Muscle layer of colon (tissue), 2 donors: ENCODE data around the gene LRP8.

Experiments
- H3K27ac ChIP-seq: one replicate; pipeline ENCODE4 v1.7.0; 2013; ENCODE audit warnings: low read depth, mild to moderate bottlenecking, low read length, moderate library complexity
- H3K27me3 ChIP-seq, 2 donors: one replicate each; pipeline ENCODE4 v1.7.0; 2013; ENCODE audit warnings: low read length in 2 of 2, mild to moderate bottlenecking in 2 of 2; ENCODE audit not compliant: insufficient read depth in 2 of 2, control insufficient read depth in 1 of 2
- H3K36me3 ChIP-seq: one replicate; pipeline ENCODE4 v1.7.0; 2013; ENCODE audit warnings: mild to moderate bottlenecking, low read length; ENCODE audit not compliant: insufficient read depth
- H3K4me1 ChIP-seq: one replicate; pipeline ENCODE4 v1.7.0; 2013; ENCODE audit warnings: mild to moderate bottlenecking, low read length; ENCODE audit not compliant: insufficient read depth
- H3K4me3 ChIP-seq, 2 donors: one replicate each; pipeline ENCODE4 v1.7.0; 2013; ENCODE audit warnings: low read length in 2 of 2, low read depth in 1 of 2, mild to moderate bottlenecking in 1 of 2, moderate library complexity in 1 of 2
- H3K9ac ChIP-seq: one replicate; pipeline ENCODE4 v1.7.0; 2013; ENCODE audit warnings: low read length
- H3K9me3 ChIP-seq: one replicate; pipeline ENCODE4 v1.7.0; 2013; ENCODE audit warnings: mild to moderate bottlenecking, low read length
- donor health status: abdominal sarcoma.
- donor health status: Adenocarcinoma of cecum.

The LRP8 gene

DNA sequence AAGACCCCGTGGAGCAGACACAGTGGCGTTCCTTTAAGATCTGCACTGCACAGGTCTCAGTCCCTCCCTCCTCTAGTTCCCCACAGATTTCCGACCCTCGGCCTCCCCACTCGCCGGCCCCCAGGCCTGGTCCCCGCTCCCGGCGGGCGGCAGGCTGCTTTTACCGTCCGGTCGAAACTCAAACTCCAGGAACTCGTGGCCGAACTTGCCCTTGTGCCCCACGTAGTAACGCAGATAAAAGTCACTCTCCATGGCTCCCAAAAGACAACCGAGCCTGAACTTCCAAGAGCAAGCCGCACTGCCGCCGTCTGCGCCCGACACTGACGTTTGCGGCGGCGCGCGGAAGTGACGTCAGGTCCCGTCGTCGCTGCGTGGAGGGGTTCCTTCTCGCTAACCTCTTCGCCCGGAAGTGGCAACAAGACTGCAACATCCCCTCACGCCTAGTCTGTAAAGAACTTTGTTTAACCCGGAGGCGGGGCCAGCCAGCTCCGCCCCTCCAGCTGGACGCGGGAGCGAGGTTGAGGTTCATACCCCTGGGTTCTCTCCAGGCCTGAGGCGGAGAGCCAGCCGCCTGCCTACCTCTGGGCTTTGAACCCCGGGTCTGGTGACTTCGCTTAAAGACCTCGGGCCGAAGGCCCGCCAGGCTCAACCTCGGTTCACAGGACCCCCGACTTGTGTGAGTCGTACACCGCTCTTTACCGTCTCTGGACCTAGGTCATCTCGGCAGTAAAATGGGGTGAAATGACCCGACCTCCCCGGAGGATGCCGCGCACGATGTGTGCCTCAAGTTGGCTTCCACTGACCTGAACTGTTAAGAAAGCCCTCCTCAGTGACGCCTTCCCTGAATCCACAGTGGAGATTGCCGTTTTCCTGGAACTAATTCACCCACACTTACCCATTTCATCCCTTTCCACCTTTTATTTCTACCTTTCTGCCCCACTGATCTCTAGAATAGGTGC is 89.4 kb downstream of the LRP8 start, which contains the start of gene MAGOH:
TSS of gene MAGOH (minus strand) at position 322 of the 959 bp plus-strand sequence. CDS start at position 252, 70 bp downstream.
- peaks cover 28% of the 10 kb centered on the region for H3K36me3 ChIP-seq
- peak within 1 kb of the TSS; percentile 84 to 100 for H3K4me3 ChIP-seq
- no peaks in the 10 kb centered on the region for H3K27me3 ChIP-seq
- H3K4me1 ChIP-seq, result peaks cover 21% of the 10 kb centered on the region
- peak within 1 kb of the TSS; percentile 86 for H3K27ac ChIP-seq
- peak within 1 kb of the TSS; percentile 99 for H3K9ac ChIP-seq
- no peaks in the 10 kb centered on the region for H3K9me3 ChIP-seq

DNA sequence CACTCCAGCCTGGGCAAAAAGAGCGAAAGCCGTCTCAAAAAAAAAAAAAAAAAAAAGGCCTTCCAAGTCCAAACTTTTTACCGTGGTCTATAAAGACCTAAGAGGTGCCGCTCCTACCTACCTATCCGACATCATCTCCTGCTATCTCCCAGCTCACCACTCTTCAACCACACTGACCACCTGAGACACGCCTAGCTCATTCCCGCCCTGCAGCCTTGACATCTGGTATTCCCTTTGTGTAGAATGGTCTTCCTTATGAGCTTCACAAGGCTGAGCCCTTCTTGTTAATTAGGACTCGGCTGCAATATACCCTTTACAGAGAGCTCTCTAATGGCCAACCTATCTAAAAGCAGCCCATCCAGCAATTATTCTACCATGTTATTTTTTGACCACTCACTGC is 90.2 kb downstream of the LRP8 start:
- no peaks in the 10 kb centered on the region for H3K27me3 ChIP-seq
- no peaks in the 10 kb centered on the region for H3K9me3 ChIP-seq
- peaks cover 21% of the 10 kb centered on the region for H3K4me1 ChIP-seq
- H3K9ac ChIP-seq, result peak overlapping the region; percentile 99
- peak overlapping the region; percentile 84 to 100 for H3K4me3 ChIP-seq
- peaks cover 34% of the 10 kb centered on the region for H3K36me3 ChIP-seq
- peak overlapping the region; percentile 86 for H3K27ac ChIP-seq

DNA sequence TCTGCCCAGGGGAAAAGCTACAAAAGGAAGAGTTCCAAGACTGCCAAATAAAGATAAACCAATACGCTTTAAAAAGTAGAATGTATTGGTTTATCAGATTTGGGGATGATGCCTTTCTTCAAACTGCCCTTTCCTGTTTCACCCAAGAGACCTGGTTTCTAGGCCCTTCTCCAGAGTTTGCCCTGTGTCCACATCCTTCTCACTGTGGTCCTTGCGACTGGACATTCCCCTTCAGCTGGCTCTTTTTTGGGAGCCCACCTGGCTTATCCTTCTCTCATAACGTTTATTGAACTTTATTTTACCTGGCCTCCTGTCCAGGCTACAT is 106.9 kb downstream of the LRP8 start:
- H3K27ac ChIP-seq, result peak overlapping the region; percentile 97
- peak overlapping the region; percentile 74 for H3K9ac ChIP-seq
- peaks cover 14% of the 10 kb centered on the region for H3K36me3 ChIP-seq
- peak overlapping the region; percentile 89 to 95 for H3K4me3 ChIP-seq
- peaks cover 15% of the 10 kb centered on the region for H3K4me1 ChIP-seq
- H3K27me3 ChIP-seq, result no peaks in the 10 kb centered on the region
- H3K9me3 ChIP-seq, result no peaks in the 10 kb centered on the region

GRCh38 chr1:53220171-53220961 is 107.5 kb downstream of the LRP8 start, which contains the start of gene CZIB:
TSS of gene CZIB (minus strand) at chr1:53220634. CDS start at chr1:53220575, 59 bp downstream.
- H3K9me3 ChIP-seq, result no peaks in the 10 kb centered on the region
- H3K27ac ChIP-seq, result peak within 1 kb of the TSS; percentile 97
- H3K4me3 ChIP-seq, result peak within 1 kb of the TSS; percentile 89 to 95
- no peaks in the 10 kb centered on the region for H3K27me3 ChIP-seq
- peaks cover 19% of the 10 kb centered on the region for H3K36me3 ChIP-seq
- H3K4me1 ChIP-seq, result peaks cover 15% of the 10 kb centered on the region
- H3K9ac ChIP-seq, result peak within 1 kb of the TSS; percentile 74

GRCh38 chr1:53219711-53220110 is 108.2 kb downstream of the LRP8 start:
- Histone ChIP-seq H3K27ac (peak overlapping the region; percentile 97), H3K9ac (peak overlapping the region; percentile 74), H3K27me3 (no peaks in the 10 kb centered on the region), H3K9me3 (no peaks in the 10 kb centered on the region), H3K36me3 (peaks cover 21% of the 10 kb centered on the region), H3K4me1 (peaks cover 15% of the 10 kb centered on the region), H3K4me3 (peak overlapping the region; percentile 89 to 95)

DNA sequence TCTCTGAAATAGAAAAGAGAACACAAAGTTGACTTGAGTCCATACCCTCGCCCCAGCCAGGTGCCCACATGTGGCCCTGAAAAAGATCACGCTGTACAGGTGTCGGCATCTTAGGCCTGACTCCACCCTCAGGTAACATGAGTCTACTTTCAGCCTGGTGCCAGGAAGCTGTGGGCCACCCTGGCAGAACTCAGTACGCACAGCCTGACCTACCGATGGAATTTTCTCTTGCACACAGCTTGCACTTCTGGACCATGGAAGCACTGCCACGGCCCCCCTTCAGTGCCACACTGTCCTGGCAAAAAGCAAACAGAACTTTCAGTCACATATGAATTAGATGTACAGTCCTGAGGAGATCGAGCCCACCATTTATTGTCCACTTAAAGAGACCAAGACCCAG is 109.7 kb downstream of the LRP8 start:
- Histone ChIP-seq H3K27ac (no peak overlapping the region), H3K9ac (no peak overlapping the region), H3K4me3 (no peak overlapping the region), H3K4me1 (peaks cover 15% of the 10 kb centered on the region), H3K27me3 (no peaks in the 10 kb centered on the region), H3K36me3 (peaks cover 36% of the 10 kb centered on the region), H3K9me3 (no peaks in the 10 kb centered on the region)

DNA sequence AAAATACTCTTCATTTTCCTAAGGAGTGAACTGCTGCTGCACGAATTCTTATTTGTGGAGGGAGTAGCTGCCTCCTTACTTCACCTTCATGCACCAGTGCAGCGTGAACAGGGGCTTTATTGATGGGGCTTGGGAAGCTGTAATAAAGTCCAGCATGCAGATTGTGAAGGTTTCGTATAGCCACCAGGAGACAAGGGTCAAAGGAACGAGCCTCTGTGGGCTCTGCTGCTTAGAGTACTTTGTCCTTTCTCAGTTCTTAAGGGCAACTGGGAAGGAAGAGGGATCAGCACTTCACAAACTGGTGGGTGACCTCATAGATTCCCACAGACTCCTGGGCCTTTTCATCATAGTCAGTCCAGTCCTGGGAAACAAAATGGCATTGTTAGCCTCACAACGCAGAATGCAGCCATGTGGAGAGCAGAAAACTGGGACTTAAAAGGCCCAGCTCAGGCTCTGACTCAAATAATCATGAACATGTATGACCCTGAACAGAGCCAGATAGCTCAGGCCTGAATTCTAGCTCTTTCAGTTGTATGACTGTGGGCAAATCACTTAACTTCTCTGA is 113.4 kb downstream of the LRP8 start:
- H3K9me3 ChIP-seq, result no peaks in the 10 kb centered on the region
- peaks cover 3% of the 10 kb centered on the region for H3K4me1 ChIP-seq
- H3K27ac ChIP-seq, result no peak overlapping the region
- H3K9ac ChIP-seq, result no peak overlapping the region
- no peaks in the 10 kb centered on the region for H3K27me3 ChIP-seq
- peaks cover 69% of the 10 kb centered on the region for H3K36me3 ChIP-seq
- no peak overlapping the region for H3K4me3 ChIP-seq

DNA sequence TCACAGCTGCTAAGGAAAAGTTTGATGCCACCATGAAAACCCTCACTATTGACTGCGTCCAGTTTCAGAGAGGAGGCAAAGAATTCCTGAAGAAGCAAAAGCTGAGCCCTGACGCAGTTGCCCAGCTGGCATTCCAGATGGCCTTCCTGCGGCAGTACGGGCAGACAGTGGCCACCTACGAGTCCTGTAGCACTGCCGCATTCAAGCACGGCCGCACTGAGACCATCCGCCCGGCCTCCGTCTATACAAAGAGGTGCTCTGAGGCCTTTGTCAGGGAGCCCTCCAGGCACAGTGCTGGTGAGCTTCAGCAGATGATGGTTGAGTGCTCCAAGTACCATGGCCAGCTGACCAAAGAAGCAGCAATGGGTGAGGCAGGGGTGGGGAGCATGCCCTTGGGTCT is 116.9 kb downstream of the LRP8 start:
- Histone ChIP-seq H3K36me3 (peaks cover 72% of the 10 kb centered on the region), H3K4me3 (no peak overlapping the region), H3K4me1 (no peaks in the 10 kb centered on the region), H3K9me3 (no peaks in the 10 kb centered on the region), H3K27ac (no peak overlapping the region), H3K27me3 (no peaks in the 10 kb centered on the region), H3K9ac (no peak overlapping the region)

DNA sequence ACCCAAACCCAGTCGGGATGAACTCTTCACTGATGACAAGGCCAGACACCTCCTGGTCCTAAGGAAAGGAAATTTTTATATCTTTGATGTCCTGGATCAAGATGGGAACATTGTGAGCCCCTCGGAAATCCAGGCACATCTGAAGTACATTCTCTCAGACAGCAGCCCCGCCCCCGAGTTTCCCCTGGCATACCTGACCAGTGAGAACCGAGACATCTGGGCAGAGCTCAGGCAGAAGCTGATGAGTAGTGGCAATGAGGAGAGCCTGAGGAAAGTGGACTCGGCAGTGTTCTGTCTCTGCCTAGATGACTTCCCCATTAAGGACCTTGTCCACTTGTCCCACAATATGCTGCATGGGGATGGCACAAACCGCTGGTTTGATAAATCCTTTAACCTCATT is 117.5 kb downstream of the LRP8 start:
- no peak overlapping the region for H3K9ac ChIP-seq
- H3K9me3 ChIP-seq, result no peaks in the 10 kb centered on the region
- H3K4me1 ChIP-seq, result no peaks in the 10 kb centered on the region
- peaks cover 67% of the 10 kb centered on the region for H3K36me3 ChIP-seq
- no peaks in the 10 kb centered on the region for H3K27me3 ChIP-seq
- no peak overlapping the region for H3K4me3 ChIP-seq
- no peak overlapping the region for H3K27ac ChIP-seq

GRCh38 chr1:53207726-53208125 is 120.1 kb downstream of the LRP8 start:
- H3K9me3 ChIP-seq, result no peaks in the 10 kb centered on the region
- peaks cover 67% of the 10 kb centered on the region for H3K36me3 ChIP-seq

DNA sequence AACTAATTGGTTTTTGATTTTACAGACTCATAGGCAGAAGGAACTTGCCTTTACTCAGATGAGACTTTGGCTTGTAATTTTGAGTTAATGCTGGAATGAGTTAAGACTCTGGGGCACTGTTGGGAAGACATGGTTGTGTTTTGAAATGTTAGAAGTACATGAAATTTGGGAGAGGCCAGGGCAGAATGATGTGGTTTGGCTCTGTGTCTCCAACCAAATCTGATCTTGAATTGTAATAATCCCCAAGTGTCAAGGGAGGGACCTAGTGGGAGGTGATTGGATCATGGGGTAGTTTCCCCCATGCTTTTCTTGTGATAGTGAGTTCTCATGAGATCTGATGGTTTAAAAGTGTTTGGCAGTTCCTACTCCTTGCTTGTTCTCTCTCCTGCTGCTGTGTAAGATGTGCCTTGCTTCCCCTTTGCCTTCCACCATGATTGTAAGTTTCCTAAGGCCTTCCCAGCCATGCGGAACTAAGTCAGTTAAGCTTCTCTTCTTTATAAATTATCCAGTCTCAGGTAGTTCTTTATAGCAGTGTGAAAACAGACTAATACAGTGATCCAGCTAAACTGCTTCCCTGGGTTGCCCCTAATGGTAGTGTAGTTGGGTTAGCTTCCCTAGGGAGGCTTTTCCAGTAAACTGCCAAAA is 121.0 kb downstream of the LRP8 start:
- H3K27me3 ChIP-seq, result no peaks in the 10 kb centered on the region
- H3K4me3 ChIP-seq, result no peak overlapping the region
- H3K36me3 ChIP-seq, result peaks cover 70% of the 10 kb centered on the region
- H3K9ac ChIP-seq, result no peak overlapping the region
- H3K9me3 ChIP-seq, result no peaks in the 10 kb centered on the region
- no peak overlapping the region for H3K27ac ChIP-seq
- no peaks in the 10 kb centered on the region for H3K4me1 ChIP-seq

More at GRCh38 chr1:53207726-53208125, 120.1 kb downstream of the LRP8 start:
- Histone ChIP-seq H3K4me1 (no peaks in the 10 kb centered on the region), H3K27ac (no peak overlapping the region), H3K27me3 (no peaks in the 10 kb centered on the region), H3K4me3 (no peak overlapping the region), H3K9ac (no peak overlapping the region)
